ENCODE results near the gene HTT. TPM values are rescaled to one million over a fixed set of nuclear protein-coding genes. Genes with fewer than 3 reads are reported as not detected.

Gene HTT
- total and polyA plus RNA-seq, 2 of the 8 experiments (the other 6 are each of a cell fraction or from before 2014, with no cell fraction given): 24.0 to 71.0 TPM

DNA sequence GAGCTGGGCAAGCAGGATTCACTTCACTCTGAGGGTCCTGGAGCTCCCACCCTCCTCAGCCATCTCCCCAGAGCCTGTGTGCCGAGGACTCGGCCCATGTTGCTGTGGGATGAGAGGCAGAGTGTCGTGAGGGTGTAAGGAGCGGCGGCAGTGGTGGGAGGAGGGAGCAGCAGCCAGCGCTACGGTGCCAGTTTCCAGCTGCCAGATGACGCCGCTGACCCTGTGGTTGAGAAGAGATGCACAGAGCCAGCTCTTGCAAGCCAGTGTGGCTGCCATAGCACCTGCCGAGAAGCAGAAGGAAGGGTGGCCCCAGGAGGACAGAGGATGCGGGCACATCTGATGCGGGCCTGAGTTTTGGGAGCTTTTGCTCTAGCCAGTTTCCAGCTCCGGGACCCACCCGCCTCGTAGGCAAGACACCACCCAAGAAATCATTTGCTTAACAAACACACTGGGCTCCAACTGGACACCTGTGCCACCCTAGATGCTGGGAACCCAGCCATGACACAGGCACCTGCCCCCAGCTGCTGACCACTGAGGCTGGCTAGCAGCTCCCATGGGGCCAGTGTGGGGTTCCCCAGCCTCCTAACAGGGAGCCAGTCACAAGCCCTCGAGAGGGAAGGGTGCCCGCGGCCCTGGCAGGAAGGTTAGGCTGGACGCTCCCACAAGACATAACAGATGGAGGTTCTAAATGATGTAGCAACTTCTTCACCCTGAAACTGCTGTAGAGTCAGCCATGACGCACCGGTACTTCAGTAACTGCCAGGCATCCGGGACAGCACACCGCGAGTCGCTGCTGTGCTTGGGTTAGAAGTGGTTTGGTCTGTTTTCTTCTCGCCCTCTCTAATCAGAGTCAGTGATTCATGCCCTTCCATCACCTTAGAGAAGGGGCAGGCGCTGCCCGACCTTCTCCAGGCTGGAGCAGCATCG is 183.3 kb downstream of the HTT start (continued):
- no peak for TF ChIP-seq HDAC2 (IDR thresholded peaks at IDR 0.05; ENCODE audit: borderline replicate concordance in 1 of 2, low read depth in 2 of 2, low read length in 2 of 2)
- TF ChIP-seq TCF12 (IDR thresholded peaks at IDR 0.05; ENCODE audit: low read depth, low read length): no peak
- TF ChIP-seq POLR2A (IDR thresholded peaks at IDR 0.05; ENCODE audit: control extremely low read depth in 1 of 2, low read depth in 2 of 2, low read length in 2 of 2): no peak
- TF ChIP-seq SP4 (IDR thresholded peaks at IDR 0.05; ENCODE audit: low read length): no peak
- no peak for TF ChIP-seq EZH2 (IDR thresholded peaks at IDR 0.05; ENCODE audit: low read depth, low read length, severe bottlenecking)
